Limb (tissue), 2 donors: ENCODE results near the gene SLC44A1.
A peak's percentile ranks its signal among the peaks of the same experiment; 100 is the strongest.

Experiments used
- DNase-seq, 2 donors: peaks; one replicate each; pipeline ENCODE4 v3.0.0-alpha.2; 2016; ENCODE audit errors: extremely low spot score in 2 of 2

The SLC44A1 gene

GRCh38 chr9:105299190-105299854, 54.9 kb downstream of the SLC44A1 start:
- no peak for DNase-seq

GRCh38 chr9:105302728-105303127, 58.3 kb downstream of the SLC44A1 start:
- no peak for DNase-seq

GRCh38 chr9:105305856-105306255, 61.4 kb downstream of the SLC44A1 start:
- no peak for DNase-seq

- no peak for DNase-seq
Observed at GRCh38 chr9:105306351-105307140, 62.1 kb downstream of the SLC44A1 start.

- DNase-seq = no peak
Observed at GRCh38 chr9:105307591-105308130, 63.2 kb downstream of the SLC44A1 start.

- DNase-seq = no peak
Observed at GRCh38 chr9:105308461-105309341, 64.2 kb downstream of the SLC44A1 start.

- peak in 1 of 2 donors; percentile 19 for DNase-seq
Observed at GRCh38 chr9:105309531-105309931, 65.1 kb downstream of the SLC44A1 start.

GRCh38 chr9:105311306-105311705, 66.9 kb downstream of the SLC44A1 start:
- no peak for DNase-seq

- no peak for DNase-seq
Observed at GRCh38 chr9:105313238-105313637, 68.8 kb downstream of the SLC44A1 start.

GRCh38 chr9:105316703-105317102, 72.3 kb downstream of the SLC44A1 start:
- DNase-seq = no peak

GRCh38 chr9:105318729-105319191, 74.3 kb downstream of the SLC44A1 start:
- no peak for DNase-seq

GRCh38 chr9:105319202-105319813, 74.9 kb downstream of the SLC44A1 start:
- DNase-seq = no peak

GRCh38 chr9:105320568-105320967, 76.1 kb downstream of the SLC44A1 start:
- DNase-seq = no peak

GRCh38 chr9:105328296-105328695, 83.8 kb downstream of the SLC44A1 start:
- no peak for DNase-seq

GRCh38 chr9:105328872-105329718, 84.6 kb downstream of the SLC44A1 start:
- DNase-seq = no peak

GRCh38 chr9:105329719-105330062, 85.2 kb downstream of the SLC44A1 start:
- no peak for DNase-seq

- no peak for DNase-seq
Observed at GRCh38 chr9:105330201-105330600, 85.8 kb downstream of the SLC44A1 start.

GRCh38 chr9:105330755-105331154, 86.3 kb downstream of the SLC44A1 start:
- no peak for DNase-seq

- no peak for DNase-seq
Observed at GRCh38 chr9:105331160-105331559, 86.7 kb downstream of the SLC44A1 start.

- DNase-seq = no peak
Observed at GRCh38 chr9:105331755-105332154, 87.3 kb downstream of the SLC44A1 start.
